IMR-90 (cell line): ENCODE results near the gene ZNF618. TPM values are rescaled to one million over a fixed set of nuclear protein-coding genes. Genes with fewer than 3 reads are reported as not detected.

Experiments
- ATAC-seq: fragments of 200-7000 bp; cut with Tn5 transposase; 2 replicates; pipeline ENCODE4 v1.9.1; 2020; ENCODE audit warnings: low read depth, mild to moderate bottlenecking, moderate library complexity
- BruUV-seq: library from RNA; stranded (reverse); fragments of 400-500 nt; replicated peaks from 2 replicates; lab custom pipeline; 2021; lab: Mats Ljungman, UMichigan
- CTCF ChIA-PET: fragments of 300-600 bp; formaldehyde crosslinking; extraction: SDS; loops from one replicate; lab custom pipeline; 2021; ENCODE audit warnings: antibody characterized with exemption; lab: Yijun Ruan, JAX
- POLR2A ChIA-PET: fragments of 300-600 bp; sonication (Branson Sonifier 250); formaldehyde crosslinking; loops from one replicate; lab custom pipeline; 2022; ENCODE audit warnings: antibody characterized with exemption; ENCODE audit not compliant: unreplicated experiment; lab: Charles Lee
- DNase-seq: peaks from one replicate; pipeline ENCODE4 v3.0.0; 2013
- H2AFZ ChIP-seq: replicated peaks from 2 replicates; pipeline ENCODE3; 2013; ENCODE audit warnings: low read length, mild to moderate bottlenecking; ENCODE audit not compliant: poor library complexity
- H2AK5ac ChIP-seq: 2 replicates; pipeline ENCODE4 v1.6.1; 2013; ENCODE audit warnings: low read depth, low read length, inconsistent platforms
- H2AK9ac ChIP-seq: replicated peaks from 2 replicates; pipeline ENCODE3; 2013; ENCODE audit warnings: mild to moderate bottlenecking, low read depth, low read length, moderate library complexity; ENCODE audit not compliant: poor library complexity
- H2BK120ac ChIP-seq: 2 replicates; pipeline ENCODE4 v1.6.1; 2013; ENCODE audit warnings: low read depth, low read length, inconsistent platforms
- H2BK15ac ChIP-seq: 3 replicates; pipeline ENCODE4 v1.6.1; 2013; ENCODE audit warnings: low read depth, low read length, inconsistent platforms
- H2BK20ac ChIP-seq: 2 replicates; pipeline ENCODE4 v1.6.1; 2013; ENCODE audit warnings: low read depth, mild to moderate bottlenecking, inconsistent platforms, low read length, moderate library complexity
- H2BK5ac ChIP-seq: 2 replicates; pipeline ENCODE4 v1.6.1; 2013; ENCODE audit warnings: mild to moderate bottlenecking, low read depth, low read length, inconsistent platforms; ENCODE audit not compliant: poor library complexity, severe bottlenecking
- H3K14ac ChIP-seq: replicated peaks from 2 replicates; pipeline ENCODE4 v1.6.1; 2013; ENCODE audit warnings: low read depth, low read length, inconsistent platforms
- H3K18ac ChIP-seq: 2 replicates; pipeline ENCODE4 v1.6.1; 2013; ENCODE audit warnings: low read depth, low read length, control low read depth
- H3K23ac ChIP-seq: 2 replicates; pipeline ENCODE4 v1.6.1; 2013; ENCODE audit warnings: low read depth, low read length, inconsistent platforms
- H3K27ac ChIP-seq: 2 replicates; pipeline ENCODE4 v1.5.1; 2013; ENCODE audit warnings: mild to moderate bottlenecking, control low read depth, low read length; ENCODE audit not compliant: insufficient read depth
- H3K27me3 ChIP-seq: 2 replicates; pipeline ENCODE4 v1.6.1; 2013; ENCODE audit warnings: low read length; ENCODE audit not compliant: control insufficient read depth, insufficient read depth
- H3K36me3 ChIP-seq: 2 replicates; pipeline ENCODE4 v1.6.1; 2013; ENCODE audit warnings: low read length, mixed read lengths; ENCODE audit not compliant: control insufficient read depth, insufficient read depth
- H3K4ac ChIP-seq: 2 replicates; pipeline ENCODE4 v1.6.1; 2013; ENCODE audit warnings: low read depth, low read length, inconsistent platforms
- H3K4me1 ChIP-seq: 2 replicates; pipeline ENCODE4 v1.6.1; 2013; ENCODE audit warnings: low read length, mixed read lengths; ENCODE audit not compliant: control insufficient read depth, insufficient read depth
- H3K4me2 ChIP-seq: 2 replicates; pipeline ENCODE4 v1.6.1; 2013; ENCODE audit warnings: low read depth, mild to moderate bottlenecking, control low read depth, low read length, moderate library complexity
- H3K4me3 ChIP-seq: 2 replicates; pipeline ENCODE4 v1.5.1; 2013; ENCODE audit warnings: low read depth, mild to moderate bottlenecking, control low read depth, low read length, moderate library complexity; ENCODE audit not compliant: insufficient read depth
- H3K56ac ChIP-seq: 2 replicates; pipeline ENCODE4 v1.6.1; 2013; ENCODE audit warnings: low read length, inconsistent platforms; ENCODE audit not compliant: insufficient read depth; ENCODE audit errors: extremely low read depth
- H3K79me1 ChIP-seq, 2 experiments: 2 replicates each; pipeline ENCODE4 v1.6.1; 2013; ENCODE audit warnings: low read length in 2 of 2, inconsistent platforms in 1 of 2, low read depth in 1 of 2
- H3K9ac ChIP-seq: 2 replicates; pipeline ENCODE4 v1.6.1; 2013; ENCODE audit warnings: low read depth, low read length, control low read depth
- H3K9me1 ChIP-seq: 2 replicates; pipeline ENCODE4 v1.6.1; 2013; ENCODE audit warnings: low read length, inconsistent platforms; ENCODE audit not compliant: insufficient read depth
- H3K9me3 ChIP-seq: 2 replicates; pipeline ENCODE4 v1.6.1; 2013; ENCODE audit warnings: low read length; ENCODE audit not compliant: control insufficient read depth, insufficient read depth
- H4K20me1 ChIP-seq: 2 replicates; pipeline ENCODE4 v1.6.1; 2013; ENCODE audit warnings: low read length, inconsistent platforms; ENCODE audit not compliant: insufficient read depth
- H4K5ac ChIP-seq: 2 replicates; pipeline ENCODE4 v1.6.1; 2013; ENCODE audit warnings: mild to moderate bottlenecking, low read depth, low read length, control low read depth
- H4K8ac ChIP-seq, 2 experiments: 2 replicates each; pipeline ENCODE4 v1.6.1; 2013; ENCODE audit warnings: low read depth in 2 of 2, low read length in 2 of 2, control low read depth in 1 of 2, inconsistent platforms in 1 of 2
- H4K91ac ChIP-seq: 2 replicates; pipeline ENCODE4 v1.6.1; 2013; ENCODE audit warnings: low read depth, low read length, inconsistent platforms; ENCODE audit not compliant: insufficient read depth
- BHLHE40 ChIP-seq: fragments of 150-350 bp; IDR thresholded peaks from 2 replicates; pipeline ENCODE4 v1.6.1; 2016; ENCODE audit warnings: mild to moderate bottlenecking, low read depth, low read length
- CEBPB ChIP-seq: IDR thresholded peaks from 2 replicates; pipeline ENCODE4 v1.6.1; 2012; ENCODE audit warnings: low read depth, low read length, improper control_type of control experiment
- CHD1 ChIP-seq: IDR thresholded peaks from 2 replicates; pipeline ENCODE4 v1.6.1; 2012; ENCODE audit warnings: low read depth, low read length, improper control_type of control experiment
- CTCF ChIP-seq: conservative IDR thresholded peaks from 2 replicates; pipeline ENCODE4 v1.5.1; 2012; ENCODE audit warnings: mild to moderate bottlenecking, low read depth, low read length, improper control_type of control experiment
- FOS ChIP-seq: fragments of 150-350 bp; IDR thresholded peaks from 2 replicates; pipeline ENCODE4 v1.6.1; 2016; ENCODE audit warnings: low read depth, low read length
- MAFK ChIP-seq: IDR thresholded peaks from 2 replicates; pipeline ENCODE4 v1.6.1; 2012; ENCODE audit warnings: low read depth, low read length, improper control_type of control experiment
- MAZ ChIP-seq: IDR thresholded peaks from 2 replicates; pipeline ENCODE4 v1.6.1; 2012; ENCODE audit warnings: low read depth, mild to moderate bottlenecking, low read length, improper control_type of control experiment, moderate library complexity, borderline replicate concordance
- MXI1 ChIP-seq: IDR thresholded peaks from 2 replicates; pipeline ENCODE4 v1.6.1; 2012; ENCODE audit warnings: low read depth, mild to moderate bottlenecking, low read length, moderate library complexity, borderline replicate concordance
- POLR2A ChIP-seq: IDR thresholded peaks from 2 replicates; pipeline ENCODE4 v1.6.1; 2012; ENCODE audit warnings: mild to moderate bottlenecking, low read depth, low read length
- RAD21 ChIP-seq: IDR thresholded peaks from 2 replicates; pipeline ENCODE4 v1.6.1; 2012; ENCODE audit warnings: low read length, improper control_type of control experiment
- RCOR1 ChIP-seq: IDR thresholded peaks from 2 replicates; pipeline ENCODE4 v1.6.1; 2012; ENCODE audit warnings: mild to moderate bottlenecking, low read length, improper control_type of control experiment; ENCODE audit not compliant: insufficient replicate concordance
- RFX5 ChIP-seq: IDR thresholded peaks from 2 replicates; pipeline ENCODE4 v1.8.0; 2012; ENCODE audit warnings: low read depth, mild to moderate bottlenecking, low read length, moderate library complexity
- SMC3 ChIP-seq: fragments of 150-350 bp; IDR thresholded peaks from 2 replicates; pipeline ENCODE4 v1.6.1; 2016; ENCODE audit warnings: low read depth, mild to moderate bottlenecking, antibody characterized with exemption, low read length, moderate library complexity
- USF2 ChIP-seq: fragments of 150-350 bp; IDR thresholded peaks from 2 replicates; pipeline ENCODE4 v1.6.1; 2017; ENCODE audit warnings: mild to moderate bottlenecking, antibody characterized with exemption, low read length, low read depth
- WGBS, 2 experiments: methylation state at CpG; one replicate each; pipeline versions ENCODE4 v1.1.5 to v1.1.7; 2013; ENCODE audit warnings: missing lambda C conversion rate in 2 of 2; ENCODE audit not compliant: insufficient read length in 1 of 2; ENCODE audit errors: extremely low coverage in 2 of 2; 5-methylcytosine and 5-hydroxymethylcytosine counted together
- dilution Hi-C: fragments of 300-500 bp; cut with HindIII; formaldehyde crosslinking; loops from one replicate; pipeline ENCODE4 v1.14.3; 2018; ENCODE audit warnings: low sequenced_read_pairs; ENCODE audit not compliant: unreplicated experiment
- in situ Hi-C: fragments of 300-500 bp; cut with MboI; formaldehyde crosslinking; loops from 3 replicates; pipeline ENCODE4 v1.14.3; 2019; ENCODE audit warnings: low sequenced_read_pairs, inconsistent platforms, mixed read lengths
- intact Hi-C: fragments of 100-400 bp; cut with micrococcal nuclease; formaldehyde crosslinking; loops from 2 replicates; pipeline ENCODE4 v1.10.0; 2022
- polyA plus RNA-seq, 3 experiments: library from polyadenylated mRNA; depleted of rRNA; stranded (reverse); fragments of >200 nt; gene quantifications; 2 replicates each; pipeline ENCODE4 v1.2.3, GENCODE V29; 2012; ENCODE audit warnings: low replicate concordance in 1 of 3
- total RNA-seq: library from RNA; depleted of rRNA; stranded (reverse); fragments of >200 nt; gene quantifications from 2 replicates; pipeline ENCODE4 v1.2.3, GENCODE V29; 2012

The ZNF618 gene
- total and polyA plus RNA-seq, 2 of the 4 experiments (the other 2 are of a cell fraction), result 8.2 to 9.4 TPM

GRCh38 chr9:113992276-113992951 is 116.3 kb downstream of the ZNF618 start:
- Histone ChIP-seq H3K4me3 (no peak overlapping the region), H3K9me3 (no peaks in the 10 kb centered on the region), H3K56ac (no peak overlapping the region), H3K4ac (no peak overlapping the region), H2AFZ (no peak overlapping the region), H4K8ac (no peak overlapping the region), H3K4me1 (peaks cover 5% of the 10 kb centered on the region; the same call in 1 of the 2 replicates), H2AK9ac (no peak overlapping the region), H2BK15ac (no peak overlapping the region), H2AK5ac (no peak overlapping the region), H4K20me1 (peaks cover 21% of the 10 kb centered on the region; the same call in 1 of the 2 replicates), H3K23ac (no peak overlapping the region), H4K91ac (no peak overlapping the region), H3K9ac (no peak overlapping the region), H4K5ac (no peak overlapping the region), H3K27ac (no peak overlapping the region), H3K4me2 (no peak overlapping the region), H3K9me1 (peaks cover 14% of the 10 kb centered on the region), H2BK5ac (no peak overlapping the region), H2BK120ac (no peak overlapping the region), H3K14ac (no peak overlapping the region), H3K18ac (no peak overlapping the region), H3K36me3 (peaks cover 28% of the 10 kb centered on the region; the same call in 1 of the 2 replicates), H3K79me1 (peaks cover 17 to 69% of the 10 kb centered on the region in 2 experiments), H3K27me3 (no peaks in the 10 kb centered on the region), H2BK20ac (no peak overlapping the region)
- intact Hi-C loops (no loop called here), dilution Hi-C loops (no loop called here), in situ Hi-C loops (no loop called here)
- WGBS, 2 experiments, result 20% methylated on average over 2 of the region's 15 CpGs; no CpG with 5 or more reads in 1 of the 2 experiments
- ATAC-seq, result no peak
- ChIA-PET CTCF (interaction anchor here (0.9 kb wide), 1 partner anchor 34 kb away, joined by 4 read pairs; no protein-coding TSS in a partner anchor), POLR2A (no interaction called here)
- no TSS peak for BruUV-seq
- no peak for DNase-seq
- TF ChIP-seq CTCF, result no peak
- no peak for TF ChIP-seq FOS
- TF ChIP-seq RAD21, result no peak
- TF ChIP-seq RFX5, result no peak
- no peak for TF ChIP-seq MAZ
- no peak for TF ChIP-seq RCOR1
- TF ChIP-seq MXI1, result no peak
- TF ChIP-seq BHLHE40, result no peak
- TF ChIP-seq MAFK, result no peak
- no peak for TF ChIP-seq USF2
- no peak for TF ChIP-seq CEBPB
- TF ChIP-seq POLR2A, result no peak
- no peak for TF ChIP-seq CHD1
- no peak for TF ChIP-seq SMC3
